Thymus (tissue), 11 donors: ENCODE results near the gene ADAMTS17. TPM values are rescaled to one million over a fixed set of nuclear protein-coding genes. Genes with fewer than 3 reads are reported as not detected.

ENCODE experiments used
- DNase-seq, 9 donors: peaks; one replicate each; pipeline ENCODE4 v3.0.0-alpha.2; 2013; ENCODE audit warnings: low spot score in 9 of 9, low read depth in 6 of 9, missing footprints in 1 of 9
- H3K27ac ChIP-seq, 2 donors: one replicate each; pipeline ENCODE4 v1.5.1; 2013; ENCODE audit warnings: control low read depth in 1 of 2, low read depth in 1 of 2, low read length in 1 of 2, mild to moderate bottlenecking in 1 of 2, moderate library complexity in 1 of 2
- H3K27me3 ChIP-seq, 2 donors: one replicate each; pipeline ENCODE4 v1.5.1; 2013; ENCODE audit warnings: low read length in 1 of 2; ENCODE audit not compliant: control insufficient read depth in 2 of 2, insufficient read depth in 1 of 2
- H3K36me3 ChIP-seq, 2 donors: one replicate each; pipeline ENCODE4 v1.5.1; 2013; ENCODE audit warnings: low read length in 1 of 2, mild to moderate bottlenecking in 1 of 2, moderate library complexity in 1 of 2; ENCODE audit not compliant: control insufficient read depth in 2 of 2, insufficient read depth in 2 of 2
- H3K4me1 ChIP-seq, 2 donors: one replicate each; pipeline ENCODE4 v1.5.1; 2013; ENCODE audit warnings: low read length in 2 of 2; ENCODE audit not compliant: control insufficient read depth in 2 of 2, insufficient read depth in 2 of 2
- H3K4me3 ChIP-seq, 2 donors: one replicate each; pipeline ENCODE4 v1.5.1; 2013; ENCODE audit warnings: low read length in 2 of 2, control low read depth in 1 of 2, mild to moderate bottlenecking in 1 of 2
- H3K9me3 ChIP-seq, 2 donors: one replicate each; pipeline ENCODE4 v1.5.1; 2013; ENCODE audit warnings: low read length in 1 of 2, mild to moderate bottlenecking in 1 of 2; ENCODE audit not compliant: control insufficient read depth in 2 of 2, insufficient read depth in 1 of 2
- WGBS: extraction: QIAGEN DNeasy Blood & Tissue Kit; methylation state at CpG from one replicate; pipeline ENCODE4 v1.1.7; 2013; 5-methylcytosine and 5-hydroxymethylcytosine counted together
- polyA plus RNA-seq: library from polyadenylated mRNA; stranded (reverse); fragments of 200-250 nt; gene quantifications from one replicate; pipeline ENCODE4 v1.2.3, GENCODE V29; 2013
- total RNA-seq: library from RNA; stranded (reverse); fragments of 120-200 nt; gene quantifications from one replicate; pipeline ENCODE4 v1.2.4, GENCODE V29; 2013
- donor health status: healthy.

ADAMTS17 gene
- total and polyA plus RNA-seq, 2 donors = 5.6 to 10.4 TPM

- no peak for DNase-seq
- Histone ChIP-seq H3K9me3 (peaks cover 0 to 10% of the 10 kb centered on the region in 2 donors), H3K36me3 (peaks cover 0 to 9% of the 10 kb centered on the region in 2 donors), H3K27me3 (no peaks in the 10 kb centered on the region), H3K27ac (no peak overlapping the region), H3K4me3 (no peak overlapping the region), H3K4me1 (peaks cover 0 to 6% of the 10 kb centered on the region in 2 donors)
- WGBS = 88% methylated on average over 11 of the region's 11 CpGs
Observed at GRCh38 chr15:100245855-100246254, 95.9 kb downstream of the ADAMTS17 start.

GRCh38 chr15:100245487-100245820 is 96.3 kb downstream of the ADAMTS17 start:
- Histone ChIP-seq H3K9me3 (peaks cover 0 to 10% of the 10 kb centered on the region in 2 donors), H3K4me1 (peaks cover 0 to 6% of the 10 kb centered on the region in 2 donors), H3K36me3 (peaks cover 0 to 9% of the 10 kb centered on the region in 2 donors), H3K27me3 (no peaks in the 10 kb centered on the region), H3K27ac (no peak overlapping the region), H3K4me3 (no peak overlapping the region)
- WGBS = 94% methylated on average over 2 of the region's 2 CpGs
- no peak for DNase-seq

DNA sequence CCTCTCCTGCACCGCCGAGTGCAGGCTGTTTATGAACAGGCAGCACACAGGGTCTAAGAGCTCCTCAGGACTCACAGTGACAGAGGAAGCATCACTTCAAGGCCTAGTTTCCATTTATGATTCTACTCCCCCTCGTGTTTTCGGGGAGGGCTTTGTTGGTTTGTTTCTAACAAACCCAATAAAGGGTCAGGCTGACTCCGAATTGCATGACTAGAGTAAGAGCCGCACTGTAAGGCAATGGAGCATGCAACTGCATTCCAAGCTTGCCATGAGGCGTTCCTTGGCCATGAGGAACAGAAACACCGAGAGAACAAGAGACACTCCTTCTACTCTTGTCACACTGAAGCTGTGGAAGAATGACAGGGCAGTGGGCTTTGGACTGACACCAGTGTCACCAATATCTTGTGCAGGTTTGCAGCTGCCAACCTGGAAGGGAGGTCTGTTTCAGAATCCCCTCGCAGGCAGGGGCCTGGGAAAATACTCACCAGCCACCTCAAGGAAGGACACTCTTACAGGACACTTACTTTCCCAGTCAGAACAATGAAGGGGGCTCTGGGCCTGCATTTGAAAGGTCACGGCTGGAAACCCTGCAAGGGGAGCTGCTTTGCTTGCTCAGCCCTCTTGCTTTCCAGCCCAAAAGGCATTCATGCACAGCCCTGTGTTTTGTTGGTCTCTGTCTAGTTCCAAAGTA is 96.8 kb downstream of the ADAMTS17 start:
- Histone ChIP-seq H3K27ac (peak overlapping the region in 1 of 2 donors; percentile 11), H3K4me1 (peaks cover 0 to 6% of the 10 kb centered on the region in 2 donors), H3K9me3 (peaks cover 0 to 10% of the 10 kb centered on the region in 2 donors), H3K27me3 (no peaks in the 10 kb centered on the region), H3K36me3 (peaks cover 0 to 13% of the 10 kb centered on the region in 2 donors), H3K4me3 (no peak overlapping the region)
- WGBS = 90% methylated on average over 10 of the region's 10 CpGs
- DNase-seq = no peak

DNA sequence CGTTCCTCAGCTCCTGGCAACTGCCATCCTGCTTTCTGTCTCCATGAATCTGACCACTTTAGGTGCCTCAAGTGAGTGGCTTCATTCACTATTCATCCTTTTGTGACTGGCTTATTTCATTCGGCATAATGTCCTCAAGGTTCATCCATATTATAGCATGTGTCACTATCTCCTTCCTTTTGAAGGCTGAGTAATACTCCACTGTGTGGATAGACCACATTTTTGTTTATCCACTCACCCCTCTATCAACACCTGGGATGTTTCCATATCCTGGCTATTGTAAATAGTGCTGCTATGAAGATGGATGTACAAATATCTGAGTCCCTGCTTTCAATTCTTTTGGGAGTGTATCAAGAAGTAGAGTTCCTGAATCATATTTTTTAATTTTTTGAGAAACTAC is 98.8 kb downstream of the ADAMTS17 start:
- peaks cover 0 to 2% of the 10 kb centered on the region in 2 donors for H3K4me1 ChIP-seq
- over 99% methylated on average over 2 of the region's 2 CpGs for WGBS
- H3K36me3 ChIP-seq = peaks cover 0 to 13% of the 10 kb centered on the region in 2 donors
- H3K27ac ChIP-seq = no peak overlapping the region
- peaks cover 0 to 10% of the 10 kb centered on the region in 2 donors for H3K9me3 ChIP-seq
- no peaks in the 10 kb centered on the region for H3K27me3 ChIP-seq
- no peak for DNase-seq
- no peak overlapping the region for H3K4me3 ChIP-seq

- no peak for DNase-seq
- 89% methylated on average over 20 of the region's 20 CpGs for WGBS
- H3K4me1 ChIP-seq = peaks cover 0 to 2% of the 10 kb centered on the region in 2 donors
Observed at GRCh38 chr15:100241572-100242482, 99.9 kb downstream of the ADAMTS17 start.

GRCh38 chr15:100236981-100237720 is 104.6 kb downstream of the ADAMTS17 start:
- WGBS = 86% methylated on average over 15 of the region's 15 CpGs
- H3K36me3 ChIP-seq = peaks cover 0 to 6% of the 10 kb centered on the region in 2 donors
- no peak for DNase-seq

More at GRCh38 chr15:100241572-100242482, 99.9 kb downstream of the ADAMTS17 start:
- peaks cover 0 to 13% of the 10 kb centered on the region in 2 donors for H3K36me3 ChIP-seq
- H3K27me3 ChIP-seq = no peaks in the 10 kb centered on the region
- H3K9me3 ChIP-seq = peaks cover 0 to 10% of the 10 kb centered on the region in 2 donors
- H3K4me3 ChIP-seq = no peak overlapping the region
- H3K27ac ChIP-seq = no peak overlapping the region

GRCh38 chr15:100235030-100235617 is 106.7 kb downstream of the ADAMTS17 start:
- peaks cover 0 to 2% of the 10 kb centered on the region in 2 donors for H3K27me3 ChIP-seq
- H3K4me3 ChIP-seq = no peak overlapping the region
- H3K27ac ChIP-seq = no peak overlapping the region
- peaks cover 0 to 4% of the 10 kb centered on the region in 2 donors for H3K36me3 ChIP-seq
- H3K4me1 ChIP-seq = no peaks in the 10 kb centered on the region
- no peak for DNase-seq
- H3K9me3 ChIP-seq = no peaks in the 10 kb centered on the region
- 64% methylated on average over 15 of the region's 15 CpGs for WGBS

More at GRCh38 chr15:100236981-100237720, 104.6 kb downstream of the ADAMTS17 start:
- no peak overlapping the region for H3K27ac ChIP-seq
- H3K27me3 ChIP-seq = peaks cover 0 to 2% of the 10 kb centered on the region in 2 donors
- H3K4me1 ChIP-seq = peaks cover 0 to 2% of the 10 kb centered on the region in 2 donors
- no peaks in the 10 kb centered on the region for H3K9me3 ChIP-seq
- H3K4me3 ChIP-seq = no peak overlapping the region

- Histone ChIP-seq H3K9me3 (no peaks in the 10 kb centered on the region), H3K4me1 (no peaks in the 10 kb centered on the region), H3K36me3 (peaks cover 0 to 3% of the 10 kb centered on the region in 2 donors), H3K4me3 (no peak overlapping the region), H3K27me3 (peaks cover 0 to 2% of the 10 kb centered on the region in 2 donors), H3K27ac (no peak overlapping the region)
- 65% methylated on average over 20 of the region's 20 CpGs for WGBS
- DNase-seq = no peak
Observed at GRCh38 chr15:100234158-100235029, 107.4 kb downstream of the ADAMTS17 start.
